GM12874 (cell line): ENCODE measurements around the gene PLEKHH3.

Source experiments
- CTCF ChIP-seq: IDR thresholded peaks from 2 replicates; pipeline ENCODE4 v1.5.1; 2011; ENCODE audit warnings: low read depth, mild to moderate bottlenecking, control low read depth, low read length, moderate library complexity; ENCODE audit not compliant: insufficient read depth

Gene PLEKHH3

GRCh38 chr17:42704837-42705494 lies 28.2 kb upstream of the PLEKHH3 start:
- no peak for TF ChIP-seq CTCF

DNA sequence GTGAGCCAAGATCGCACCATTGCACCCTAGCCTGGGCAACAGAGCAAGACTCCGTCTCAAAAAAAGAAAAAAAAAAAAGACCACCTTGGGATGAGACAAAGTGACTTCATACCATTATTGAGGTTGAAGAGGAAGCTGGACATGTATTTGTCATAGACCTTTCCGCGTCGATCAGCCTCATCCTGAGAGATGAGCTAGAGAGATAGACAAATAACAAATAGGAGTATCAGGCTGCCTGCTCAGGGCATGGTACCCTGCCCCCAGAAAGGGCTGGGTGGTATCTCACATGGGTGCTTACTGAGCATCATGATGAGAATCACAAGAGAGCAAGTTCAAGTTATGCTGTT lies 27.7 kb upstream of the PLEKHH3 start:
- TF ChIP-seq CTCF: no peak

DNA sequence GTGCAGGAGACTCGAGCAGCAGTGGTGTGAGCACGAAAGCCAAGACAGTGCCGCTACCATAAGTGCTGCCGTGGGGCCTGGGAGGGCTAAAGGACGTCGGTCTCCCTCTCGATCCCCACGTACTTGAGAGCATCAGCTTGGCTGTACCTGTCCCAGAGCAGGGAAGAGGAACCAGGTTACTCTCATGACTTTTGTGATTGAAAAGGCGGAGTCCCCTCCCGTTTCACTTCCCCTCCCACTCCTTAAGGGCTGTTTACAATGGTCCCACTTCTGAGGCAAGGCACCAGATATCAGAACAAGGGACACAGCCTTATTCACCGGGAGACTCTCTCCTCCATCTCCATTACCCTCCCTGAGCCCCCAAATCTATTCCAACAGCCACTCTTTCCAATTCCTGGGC lies 25.7 kb upstream of the PLEKHH3 start:
- no peak for TF ChIP-seq CTCF

- TF ChIP-seq CTCF: no peak
Observed at GRCh38 chr17:42700586-42701289, 23.9 kb upstream of the PLEKHH3 start.

DNA sequence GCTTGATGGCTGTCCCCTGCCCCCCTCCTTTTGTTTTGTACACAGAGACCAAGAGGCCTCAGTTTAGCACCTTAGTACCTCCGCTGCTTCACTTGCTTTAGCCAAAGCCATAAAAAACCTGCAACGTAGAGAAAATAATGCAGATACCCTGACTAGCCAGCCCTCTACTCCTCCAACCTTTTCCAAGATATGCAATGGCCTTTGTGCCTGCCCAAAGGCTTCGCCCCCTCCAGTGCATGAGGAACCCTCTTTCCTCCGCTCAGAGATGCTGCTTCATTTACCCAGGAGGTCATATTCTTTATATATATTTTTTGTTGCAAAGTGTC lies 22.6 kb upstream of the PLEKHH3 start:
- no peak for TF ChIP-seq CTCF

DNA sequence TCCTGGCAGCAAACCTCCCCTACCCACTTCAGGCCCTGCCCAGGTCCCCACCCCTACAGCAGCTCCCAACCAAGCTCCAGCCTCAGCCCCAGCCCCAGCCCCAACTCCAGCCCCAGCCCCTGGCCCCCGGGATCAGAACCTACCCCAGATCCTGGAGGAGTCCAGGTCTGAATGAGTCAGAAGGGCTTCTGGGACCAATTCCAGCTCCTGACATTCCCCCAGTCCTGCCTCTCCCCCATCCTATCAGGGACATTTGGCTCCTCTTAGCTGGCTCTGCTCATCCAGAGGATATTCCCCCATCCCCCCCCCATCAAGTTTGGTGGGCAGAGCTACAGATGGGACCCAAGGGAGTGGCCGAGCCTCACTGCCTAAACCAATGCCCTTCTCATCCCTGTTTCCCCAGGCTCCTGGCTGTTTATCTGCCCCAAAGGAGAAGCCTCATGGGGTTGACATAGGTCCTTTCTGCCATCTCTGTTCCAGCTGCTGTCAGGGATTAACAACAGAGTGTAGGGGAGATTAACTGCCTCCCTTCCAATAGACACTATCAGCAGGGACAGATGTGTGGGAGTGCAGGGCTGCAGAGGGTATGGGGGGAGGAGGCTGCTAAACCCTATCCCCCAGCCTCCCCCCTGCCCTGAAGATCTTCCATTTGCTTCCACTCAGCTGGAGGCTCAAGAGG lies 22.1 kb upstream of the PLEKHH3 start:
- no peak for TF ChIP-seq CTCF

DNA sequence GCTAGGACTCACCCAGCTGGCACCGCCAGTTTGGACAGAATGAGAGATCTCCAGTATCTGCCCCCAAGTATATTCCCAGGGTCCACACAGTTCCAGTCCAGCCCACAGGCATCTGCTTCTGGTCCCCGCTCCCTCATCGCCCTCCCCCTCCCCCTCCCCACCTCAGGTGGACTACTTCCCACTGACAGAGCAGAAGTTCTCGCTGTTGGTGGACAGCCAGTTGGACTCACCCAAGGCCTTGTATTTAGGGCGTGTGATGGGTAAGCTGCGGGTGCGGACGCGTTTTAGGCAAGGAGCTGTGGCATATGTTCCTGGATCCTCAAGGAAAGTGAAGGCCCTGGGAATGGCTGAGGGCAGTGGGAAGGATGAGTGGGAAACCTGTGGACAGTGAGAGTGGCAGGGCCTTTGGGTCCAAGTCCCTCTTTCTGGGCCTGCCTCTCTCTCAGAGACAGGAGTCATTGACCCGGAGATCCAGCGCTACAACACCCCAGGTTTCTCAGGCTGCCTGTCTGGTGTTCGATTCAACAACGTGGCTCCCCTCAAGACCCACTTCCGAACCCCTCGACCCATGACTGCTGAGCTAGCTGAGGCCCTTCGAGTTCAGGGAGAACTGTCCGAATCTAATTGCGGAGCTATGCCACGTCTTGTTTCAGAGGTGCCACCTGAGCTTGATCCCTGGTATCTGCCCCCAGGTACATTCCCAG lies 20.5 kb upstream of the PLEKHH3 start:
- TF ChIP-seq CTCF: no peak
